HCT116 (cell line): ENCODE results near the gene DHPS.

Experiments
- ATF3 ChIP-seq: IDR thresholded peaks from 2 replicates; pipeline ENCODE4 v1.6.1; 2012
- CBX3 ChIP-seq: IDR thresholded peaks from 2 replicates; pipeline ENCODE4 v1.6.1; 2012; ENCODE audit warnings: low read depth
- CTCF ChIP-seq, 3 experiments: fragments of 200-600 bp in 1 of 3; sonication (generic) in 1 of 3; IDR thresholded peaks in 2 of 3; conservative IDR thresholded peaks in 1 of 3; 2 replicates each; pipeline ENCODE4 v1.5.1; 2012 to 2017; ENCODE audit warnings: low read depth in 2 of 3, low read length in 2 of 3, antibody characterized with exemption in 1 of 3, borderline replicate concordance in 1 of 3, control low read depth in 1 of 3, mild to moderate bottlenecking in 1 of 3, mixed read lengths in 1 of 3, mixed run types in 1 of 3, moderate library complexity in 1 of 3; ENCODE audit not compliant: insufficient read depth in 1 of 3
- EZH2 ChIP-seq: fragments of 200-600 bp; sonication (generic); IDR thresholded peaks from 2 replicates; pipeline ENCODE4 v1.6.1; 2017; ENCODE audit warnings: antibody characterized with exemption, mixed run types
- FOSL1 ChIP-seq: IDR thresholded peaks from 2 replicates; pipeline ENCODE4 v1.6.1; 2012; ENCODE audit warnings: low read depth
- JUND ChIP-seq: IDR thresholded peaks from 2 replicates; pipeline ENCODE4 v1.6.1; 2012
- MAX ChIP-seq: IDR thresholded peaks from 2 replicates; pipeline ENCODE4 v1.6.1; 2012
- POLR2A ChIP-seq: IDR thresholded peaks from 2 replicates; pipeline ENCODE4 v1.7.0; 2011; ENCODE audit warnings: borderline replicate concordance; ENCODE audit not compliant: insufficient read depth, insufficient read length; ENCODE audit errors: extremely low read depth
- POLR2AphosphoS5 ChIP-seq: IDR thresholded peaks from 2 replicates; pipeline ENCODE4 v1.6.1; 2011; ENCODE audit warnings: mild to moderate bottlenecking, low read depth, low read length, moderate library complexity
- RAD21 ChIP-seq: IDR thresholded peaks from 2 replicates; pipeline ENCODE4 v1.6.1; 2012; ENCODE audit warnings: low read depth, mild to moderate bottlenecking
- SIN3A ChIP-seq: IDR thresholded peaks from 2 replicates; pipeline ENCODE4 v1.6.1; 2012; ENCODE audit warnings: low read depth
- SP1 ChIP-seq: IDR thresholded peaks from 2 replicates; pipeline ENCODE4 v1.6.1; 2012; ENCODE audit warnings: low read depth
- ZNF274 ChIP-seq: fragments of 200-500 bp; sonication (Bioruptor generic); IDR thresholded peaks from 2 replicates; pipeline ENCODE4 v1.6.1; 2014; ENCODE audit warnings: mild to moderate bottlenecking, low read depth, low read length, inconsistent platforms

- no peak for TF ChIP-seq CTCF (IDR thresholded peaks at IDR 0.05 in 2 of 3, conservative IDR thresholded peaks at IDR 0.05 in 1 of 3; ENCODE audit: borderline replicate concordance in 1 of 3, insufficient read depth in 1 of 3, low read depth in 2 of 3, low read length in 2 of 3)
- no peak for TF ChIP-seq JUND
- no peak for TF ChIP-seq MAX
- TF ChIP-seq POLR2A = no peak
- no peak for TF ChIP-seq EZH2
- TF ChIP-seq RAD21 = no peak
- TF ChIP-seq ZNF274 = no peak
- no peak for TF ChIP-seq POLR2AphosphoS5
- TF ChIP-seq CBX3 = no peak
- no peak for TF ChIP-seq SP1
- TF ChIP-seq FOSL1 = no peak
- TF ChIP-seq SIN3A = no peak
- TF ChIP-seq ATF3 = no peak
Observed at GRCh38 chr19:12721656-12722565, 40.2 kb upstream of the DHPS start.
